Measurements from ENCODE around the gene SHROOM3. TPM values are rescaled to one million over a fixed set of nuclear protein-coding genes. Genes with fewer than 3 reads are reported as not detected.

The SHROOM3 gene
- total RNA-seq, 6 experiments from 2014 or later: 39.1 to 98.7 (median 40.9) TPM

DNA sequence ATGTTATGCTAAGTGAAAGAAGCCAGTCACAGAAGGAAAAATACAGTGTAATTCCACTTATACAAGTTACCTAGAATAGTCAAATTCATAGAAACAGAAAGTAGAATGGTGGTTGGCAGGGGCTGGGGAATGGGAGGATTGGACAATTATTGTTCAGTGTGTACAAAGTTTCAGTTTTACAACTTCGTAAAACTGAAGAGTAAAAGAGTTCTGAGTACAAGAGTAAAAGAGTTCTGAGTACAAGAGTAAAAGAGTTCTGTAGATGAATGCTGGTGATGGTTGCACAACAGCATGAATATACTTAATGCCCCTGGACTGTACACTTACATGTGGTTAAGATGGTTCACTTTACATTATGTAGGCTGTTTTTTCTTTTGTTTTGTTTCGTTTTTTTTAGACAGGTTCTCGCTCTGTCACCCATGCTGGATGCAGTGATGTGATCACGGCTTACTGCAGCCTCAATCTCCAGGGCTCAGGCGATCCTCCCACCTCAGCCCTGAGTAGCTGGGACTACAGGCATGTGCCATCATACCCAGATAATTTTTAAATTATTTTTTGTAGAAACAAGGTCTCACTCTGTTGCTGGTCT lies 232.0 kb downstream of the SHROOM3 start:
- Mint-ChIP-seq H3K4me1 (ENCODE audit: low read depth) (peaks cover 46% of the 10 kb centered on the region), H3K4me3 (no peak overlapping the region), H3K27me3 (ENCODE audit: insufficient read depth) (no peaks in the 10 kb centered on the region; the same call in 1 of the 2 replicates), H3K27ac (peak overlapping the region; percentile 44; the same call in 1 of the 2 replicates), H3K9me3 (no peaks in the 10 kb centered on the region), H3K36me3 (ENCODE audit: low read depth) (no peaks in the 10 kb centered on the region)
- TF ChIP-seq, protein P1, sequence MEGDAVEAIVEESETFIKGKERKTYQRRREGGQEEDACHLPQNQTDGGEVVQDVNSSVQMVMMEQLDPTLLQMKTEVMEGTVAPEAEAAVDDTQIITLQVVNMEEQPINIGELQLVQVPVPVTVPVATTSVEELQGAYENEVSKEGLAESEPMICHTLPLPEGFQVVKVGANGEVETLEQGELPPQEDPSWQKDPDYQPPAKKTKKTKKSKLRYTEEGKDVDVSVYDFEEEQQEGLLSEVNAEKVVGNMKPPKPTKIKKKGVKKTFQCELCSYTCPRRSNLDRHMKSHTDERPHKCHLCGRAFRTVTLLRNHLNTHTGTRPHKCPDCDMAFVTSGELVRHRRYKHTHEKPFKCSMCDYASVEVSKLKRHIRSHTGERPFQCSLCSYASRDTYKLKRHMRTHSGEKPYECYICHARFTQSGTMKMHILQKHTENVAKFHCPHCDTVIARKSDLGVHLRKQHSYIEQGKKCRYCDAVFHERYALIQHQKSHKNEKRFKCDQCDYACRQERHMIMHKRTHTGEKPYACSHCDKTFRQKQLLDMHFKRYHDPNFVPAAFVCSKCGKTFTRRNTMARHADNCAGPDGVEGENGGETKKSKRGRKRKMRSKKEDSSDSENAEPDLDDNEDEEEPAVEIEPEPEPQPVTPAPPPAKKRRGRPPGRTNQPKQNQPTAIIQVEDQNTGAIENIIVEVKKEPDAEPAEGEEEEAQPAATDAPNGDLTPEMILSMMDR (IDR thresholded peaks at IDR 0.05): no peak
- no peak for DNase-seq

GRCh38 chr4:76670631-76671030 lies 235.6 kb downstream of the SHROOM3 start:
- Mint-ChIP-seq H3K9me3 (no peaks in the 10 kb centered on the region), H3K36me3 (ENCODE audit: low read depth) (no peaks in the 10 kb centered on the region), H3K27me3 (ENCODE audit: insufficient read depth) (no peaks in the 10 kb centered on the region; the same call in 1 of the 2 replicates), H3K4me1 (ENCODE audit: low read depth) (peaks cover 24% of the 10 kb centered on the region), H3K4me3 (no peak overlapping the region), H3K27ac (no peak overlapping the region)
- no peak for DNase-seq
- TF ChIP-seq, protein P1 (IDR thresholded peaks at IDR 0.05): no peak

GRCh38 chr4:76673362-76673761 lies 238.3 kb downstream of the SHROOM3 start:
- peaks cover 7% of the 10 kb centered on the region; the same call in 1 of the 2 replicates for H3K4me1 Mint-ChIP-seq (ENCODE audit: low read depth)
- no peak for DNase-seq
- H3K4me3 Mint-ChIP-seq: no peak overlapping the region
- TF ChIP-seq, protein P1 (IDR thresholded peaks at IDR 0.05): no peak
- no peak overlapping the region for H3K27ac Mint-ChIP-seq
- H3K9me3 Mint-ChIP-seq: no peaks in the 10 kb centered on the region
- H3K27me3 Mint-ChIP-seq (ENCODE audit: insufficient read depth): no peaks in the 10 kb centered on the region; the same call in 1 of the 2 replicates
- H3K36me3 Mint-ChIP-seq (ENCODE audit: low read depth): no peaks in the 10 kb centered on the region

DNA sequence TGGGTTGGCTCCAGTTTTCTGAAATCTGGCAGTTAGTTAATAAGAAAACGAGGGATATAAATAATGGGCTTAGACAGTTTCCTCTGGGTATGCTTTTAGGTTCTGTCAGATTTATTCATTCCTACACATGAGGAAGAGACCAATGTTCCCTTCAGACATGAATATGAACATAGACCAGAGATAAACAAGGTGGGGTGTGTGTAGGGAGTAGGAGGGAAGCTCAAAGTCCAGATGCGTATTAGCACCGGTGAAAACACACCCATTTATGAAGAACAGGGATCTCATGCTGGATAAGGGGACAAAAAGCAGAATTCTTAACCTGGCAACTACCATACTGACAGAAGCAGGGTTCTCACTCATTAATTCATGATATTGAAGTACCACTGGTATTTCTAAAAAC lies 240.0 kb downstream of the SHROOM3 start:
- no peak for DNase-seq
- TF ChIP-seq, protein P1 (IDR thresholded peaks at IDR 0.05): no peak
- Mint-ChIP-seq H3K4me1 (ENCODE audit: low read depth) (peaks cover 7% of the 10 kb centered on the region; the same call in 1 of the 2 replicates), H3K9me3 (no peaks in the 10 kb centered on the region), H3K4me3 (no peak overlapping the region), H3K36me3 (ENCODE audit: low read depth) (no peaks in the 10 kb centered on the region), H3K27me3 (ENCODE audit: insufficient read depth) (no peaks in the 10 kb centered on the region; the same call in 1 of the 2 replicates), H3K27ac (no peak overlapping the region)

DNA sequence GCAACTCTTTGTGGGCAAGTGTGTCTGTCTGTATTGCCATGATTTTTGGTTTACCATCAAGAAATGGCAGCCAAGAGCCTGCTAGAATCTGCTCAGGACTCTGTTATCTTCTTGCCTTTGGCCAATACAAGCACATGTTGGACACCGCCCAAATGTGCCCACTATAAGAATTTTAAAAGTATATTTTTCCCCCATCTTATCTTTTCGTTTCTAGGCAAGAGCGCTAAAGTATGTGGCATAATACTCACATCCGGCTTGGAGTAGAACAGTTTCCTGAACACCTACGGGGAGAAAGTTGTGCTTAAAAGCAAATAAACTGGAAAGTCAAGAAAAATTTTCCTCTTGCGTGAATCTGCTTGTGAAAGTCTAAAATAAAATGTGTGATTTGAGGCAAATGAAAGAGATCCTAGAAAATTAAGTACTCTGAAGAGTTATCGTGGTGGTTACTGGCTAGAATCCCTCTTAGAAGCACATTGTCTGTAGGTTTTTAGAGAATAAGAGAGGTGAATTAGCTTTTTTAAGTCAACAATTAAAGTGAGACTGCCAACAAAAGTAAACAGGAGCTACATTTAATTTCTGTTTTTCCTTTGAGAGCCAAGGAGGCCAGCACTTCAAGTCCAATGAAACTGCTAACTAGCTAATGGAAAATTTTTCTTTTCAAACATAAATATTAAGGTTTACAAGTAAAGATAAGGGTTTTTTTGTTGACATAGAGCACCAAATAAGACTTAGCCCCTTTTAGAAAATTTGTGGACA lies 242.7 kb downstream of the SHROOM3 start:
- Mint-ChIP-seq H3K27me3 (ENCODE audit: insufficient read depth) (no peaks in the 10 kb centered on the region), H3K9me3 (no peaks in the 10 kb centered on the region), H3K4me3 (no peak overlapping the region), H3K27ac (no peak overlapping the region), H3K36me3 (ENCODE audit: low read depth) (no peaks in the 10 kb centered on the region), H3K4me1 (ENCODE audit: low read depth) (peaks cover 19% of the 10 kb centered on the region)
- DNase-seq: no peak
- TF ChIP-seq, protein P1 (IDR thresholded peaks at IDR 0.05): no peak
